Bronchus fibroblast of lung (primary cell): ENCODE results near the gene NXT1. TPM values are rescaled to one million over a fixed set of nuclear protein-coding genes. Genes with fewer than 3 reads are reported as not detected.

Source experiments
- total RNA-seq: library from RNA; depleted of rRNA; stranded (reverse); fragments of >200 nt; gene quantifications from 2 replicates; pipeline ENCODE4 v1.2.3, GENCODE V29; 2015

NXT1 gene
- total RNA-seq, result 42.5 and 45.5 TPM in 2 replicates

DNA sequence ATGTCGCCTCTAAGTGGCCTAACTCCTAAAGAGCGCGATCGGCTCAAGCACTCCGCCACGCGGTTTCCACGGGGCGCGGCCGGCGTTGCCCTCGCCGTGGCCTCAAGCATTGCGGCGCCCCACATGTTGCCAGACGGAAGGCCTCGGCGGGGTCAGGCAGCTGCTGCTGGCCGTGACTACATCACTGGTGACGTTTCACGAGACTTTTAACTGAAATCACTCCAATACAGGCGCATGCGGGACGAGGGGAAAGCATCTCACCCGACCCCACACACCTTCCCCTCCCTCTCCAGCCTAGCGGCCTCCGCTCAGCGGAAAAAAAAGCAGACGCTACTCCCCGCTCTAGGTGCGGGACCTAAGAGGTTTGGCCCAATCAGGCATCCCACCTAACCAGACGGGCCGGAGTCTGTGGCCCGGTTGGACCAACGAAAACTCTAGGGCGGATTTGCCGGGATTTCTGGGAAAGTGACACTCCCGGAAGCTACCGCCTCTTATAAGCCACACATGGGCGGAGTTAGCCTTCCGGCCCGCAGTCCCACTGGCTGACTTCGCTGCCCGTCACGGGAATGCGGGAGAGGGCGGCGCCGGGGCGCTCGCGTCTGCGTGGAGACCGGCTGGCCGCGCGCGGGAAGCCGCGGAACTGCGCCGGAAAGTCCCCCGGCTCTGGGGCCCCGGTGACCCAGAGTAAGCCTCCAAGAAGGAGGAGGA lies at the start of gene NXT1:
TSS of gene NXT1 (plus strand) at position 596 of the 708 bp plus-strand sequence. CDS start 3,251 bp downstream, outside the sequence.

DNA sequence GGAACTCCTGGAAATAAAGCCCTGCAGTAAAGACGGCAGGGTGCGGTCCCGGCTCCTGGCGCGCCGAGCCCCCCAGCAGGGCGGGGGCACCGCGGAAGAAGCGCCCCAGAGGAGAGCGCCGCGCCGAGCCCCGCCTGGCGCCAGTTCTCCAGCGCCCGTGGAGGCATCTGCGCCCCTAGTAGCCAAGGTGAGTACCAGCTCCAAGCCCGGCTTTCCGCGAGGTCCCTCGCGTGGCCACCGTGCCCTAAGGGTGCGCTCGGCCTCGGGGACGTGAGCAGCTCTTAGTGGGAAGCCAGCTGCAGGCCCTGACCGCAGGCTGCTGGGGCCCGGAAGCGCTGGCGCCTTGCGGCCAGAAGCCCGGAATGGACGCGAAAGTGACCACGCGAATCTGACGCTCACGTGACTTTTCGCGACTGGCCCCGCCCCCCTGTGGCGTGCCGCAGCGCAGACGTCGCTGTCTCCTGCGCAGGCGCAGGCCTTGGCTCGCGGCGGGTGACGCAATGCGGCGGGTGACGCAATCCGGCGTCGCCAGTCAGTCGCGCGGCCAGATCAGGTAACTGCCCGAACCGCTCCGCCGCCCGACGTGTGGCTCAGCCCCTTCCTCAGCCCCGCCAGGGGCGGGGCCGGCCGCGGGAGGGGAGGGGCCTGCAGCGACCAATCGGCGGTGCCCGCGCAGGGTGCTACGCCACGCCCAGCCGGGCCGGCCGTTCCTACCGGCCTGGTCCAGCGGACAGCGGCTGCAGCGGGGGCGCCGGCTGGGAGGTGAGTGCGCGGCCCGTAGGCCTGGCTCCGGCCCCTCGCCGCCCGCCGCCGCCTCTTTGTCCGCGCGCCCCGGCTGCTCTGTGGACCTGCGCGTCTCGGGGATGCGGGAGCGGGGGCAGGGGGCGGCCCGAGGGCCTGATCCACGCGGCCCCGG lies 11.1 kb downstream of the NXT1 start, which contains the start of gene GZF1:
TSS of gene GZF1 (plus strand) at position 707 of the 916 bp plus-strand sequence. CDS start 2,202 bp downstream, outside the sequence.

Other genes starting within 250 kb of the NXT1 start
- gene GZF1, start 11.4 kb downstream of the NXT1 start, total RNA-seq, result 10.7 and 15.6 TPM in 2 replicates
- 1.2 and 2.2 TPM in 2 replicates for gene NAPB, start 70.7 kb downstream of the NXT1 start, total RNA-seq
- gene CSTL1, start 88.9 kb downstream of the NXT1 start, total RNA-seq, result not detected in 2 replicates
- gene CST11, start 102.1 kb downstream of the NXT1 start, total RNA-seq, result not detected in 2 replicates
- not detected in 2 replicates for gene CST8, start 140.3 kb downstream of the NXT1 start, total RNA-seq
- gene CST9L, start 217.7 kb downstream of the NXT1 start, total RNA-seq, result not detected in 2 replicates